NCI-H2107 (cell line): Measurements from ENCODE around the gene DPH1.
"Not testable (repeated sequence)": the region's sequence is repeated elsewhere in the genome, so short reads cannot be mapped to it uniquely, and the experiment has no call there.

Source experiments
- DNase-seq: peaks from one replicate; lab custom pipeline; 2025; lab: John Stamatoyannopoulos, UW

Gene DPH1

GRCh38 chr17:2008332-2009126 is 21.4 kb upstream of the DPH1 start:
- no peak for DNase-seq

GRCh38 chr17:2009737-2010136 is 20.2 kb upstream of the DPH1 start:
- no peak for DNase-seq

DNA sequence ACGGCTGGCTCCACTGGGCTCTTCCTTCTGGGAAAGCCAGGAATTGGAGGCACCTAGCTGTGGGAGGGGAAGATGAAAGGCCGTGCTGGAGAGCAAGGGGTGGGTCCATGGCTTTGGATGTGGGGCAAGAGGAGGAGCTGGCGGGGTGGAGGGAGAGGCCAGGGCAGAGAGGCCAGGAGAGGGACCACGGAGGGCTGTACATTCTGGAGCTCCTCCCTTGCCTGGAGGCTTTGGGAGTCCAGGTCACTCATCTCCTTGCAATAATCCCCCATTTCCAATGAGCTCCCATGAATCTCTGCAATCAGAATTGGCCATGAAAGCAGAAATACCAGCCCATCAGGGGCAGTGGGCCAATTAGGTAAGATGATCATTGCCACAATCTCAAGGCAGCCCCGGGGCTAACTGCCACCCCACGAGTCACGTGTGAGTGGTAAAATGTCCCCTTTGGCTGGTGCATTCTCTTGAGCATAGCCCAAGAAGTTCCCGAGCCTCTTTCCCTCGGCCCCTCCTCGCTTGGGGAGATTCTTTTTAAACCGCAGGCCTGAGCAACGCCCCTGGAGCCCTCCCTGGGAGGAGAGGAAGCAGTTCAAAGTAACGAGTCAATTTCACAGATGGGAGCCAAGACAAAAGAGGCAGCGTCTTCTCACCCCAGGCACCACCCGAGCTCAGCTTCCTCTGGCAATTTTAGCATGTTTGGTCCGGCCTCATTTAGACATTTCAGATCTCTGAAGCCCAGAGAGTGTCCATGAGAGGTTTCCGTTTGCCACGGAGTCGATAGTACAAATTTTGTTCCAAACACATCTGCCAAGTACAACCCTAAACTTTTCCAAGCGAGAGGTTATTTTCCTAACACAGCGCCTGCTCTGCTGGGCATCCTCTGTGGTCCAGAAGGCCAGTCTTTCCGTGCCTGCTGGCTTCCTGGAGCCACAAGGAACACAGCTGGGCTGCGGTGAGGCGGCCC is 18.3 kb upstream of the DPH1 start:
- no peak for DNase-seq

- no peak for DNase-seq
Observed at GRCh38 chr17:2012499-2012898, 17.5 kb upstream of the DPH1 start.

DNA sequence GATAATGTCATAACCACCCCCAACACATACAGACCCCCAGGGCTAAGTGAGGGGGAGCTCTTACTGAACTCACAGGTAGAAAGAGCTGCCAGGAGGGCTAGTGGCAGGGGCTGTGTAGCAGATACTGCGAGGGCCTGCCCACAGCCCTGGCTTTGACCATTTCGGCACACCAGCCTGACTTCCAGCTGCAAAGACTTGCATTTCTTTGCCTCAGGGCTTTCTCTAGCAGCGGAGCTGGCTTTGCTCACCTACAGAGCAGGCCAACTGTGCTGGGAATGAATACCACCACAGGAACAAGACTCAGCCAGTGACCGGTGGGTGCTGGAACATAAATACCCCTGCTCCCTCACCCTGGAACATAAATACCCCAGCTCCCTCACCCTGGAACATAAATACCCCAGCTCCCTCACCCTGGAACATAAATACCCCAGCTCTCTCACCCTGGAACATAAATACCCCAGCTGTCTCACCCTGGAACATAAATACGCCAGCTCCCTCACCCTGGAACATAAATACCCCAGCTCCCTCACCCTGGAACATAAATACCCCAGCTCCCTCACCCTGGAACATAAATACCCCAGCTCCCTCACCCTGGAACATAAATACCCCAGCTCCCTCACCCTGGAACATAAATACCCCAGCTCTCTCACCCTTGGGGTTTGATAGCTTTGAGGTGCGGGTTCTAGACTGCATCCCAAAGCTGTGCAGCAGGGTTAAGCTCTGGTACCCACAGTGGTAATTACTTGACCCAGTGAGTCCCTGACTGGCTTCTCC is 16.5 kb upstream of the DPH1 start:
- DNase-seq = not testable (repeated sequence)

GRCh38 chr17:2013994-2014317 is 16.0 kb upstream of the DPH1 start:
- no peak for DNase-seq

- no peak for DNase-seq
Observed at GRCh38 chr17:2015314-2015713, 14.6 kb upstream of the DPH1 start.

DNA sequence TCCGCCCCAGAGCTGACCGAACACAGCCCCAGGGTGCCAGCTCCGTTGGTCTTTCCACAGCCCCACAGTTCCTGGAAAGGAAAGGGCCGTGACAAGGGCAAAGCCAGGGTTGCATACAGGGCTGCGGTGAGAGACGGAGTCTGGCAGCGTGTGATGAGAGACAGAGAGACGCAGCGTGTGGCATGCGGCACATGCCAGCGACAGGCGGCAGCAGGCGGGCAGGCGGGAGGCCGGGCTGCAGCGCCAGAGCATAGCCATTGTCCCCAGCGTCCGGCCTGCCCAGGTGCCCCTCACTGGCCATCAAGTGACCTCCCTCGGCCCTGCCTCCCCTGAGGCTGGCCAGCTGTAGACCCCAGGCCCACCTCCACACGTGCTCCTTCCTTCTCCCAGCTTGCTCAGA is 13.5 kb upstream of the DPH1 start:
- no peak for DNase-seq

DNA sequence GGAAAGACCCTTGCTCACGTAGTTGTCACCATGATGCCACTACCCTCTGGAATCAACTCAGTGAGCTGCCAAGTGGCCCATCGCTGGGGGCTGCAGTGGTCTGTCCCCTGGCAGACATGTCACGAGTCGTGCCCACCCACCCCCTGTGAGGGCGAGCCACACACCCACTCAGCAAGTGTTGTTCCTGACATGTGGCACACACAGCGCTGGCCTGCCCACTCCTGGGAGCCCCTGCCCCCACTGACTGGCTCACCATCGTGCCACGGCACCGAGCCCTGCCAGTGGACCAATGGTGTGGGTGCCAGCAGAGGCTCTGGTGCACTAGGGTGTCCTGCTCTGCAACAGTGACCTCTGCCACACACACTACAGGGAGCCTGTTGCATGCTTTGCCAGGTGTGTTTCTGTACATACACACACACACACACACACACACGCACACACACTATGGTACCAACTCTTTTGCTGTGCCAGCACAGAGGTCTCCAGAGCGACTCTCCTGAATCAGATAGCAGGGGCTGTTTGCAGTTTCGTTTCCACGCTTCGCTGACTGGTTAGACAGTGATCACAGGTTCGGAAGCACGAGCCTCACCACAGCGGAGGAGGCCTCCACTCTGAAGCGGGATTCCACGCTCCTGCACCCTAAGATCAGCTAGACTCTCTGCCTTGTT is 12.5 kb upstream of the DPH1 start:
- DNase-seq = no peak

GRCh38 chr17:2018716-2019510 is 11.0 kb upstream of the DPH1 start:
- DNase-seq = no peak

- no peak for DNase-seq
Observed at GRCh38 chr17:2019723-2020122, 10.2 kb upstream of the DPH1 start.

DNA sequence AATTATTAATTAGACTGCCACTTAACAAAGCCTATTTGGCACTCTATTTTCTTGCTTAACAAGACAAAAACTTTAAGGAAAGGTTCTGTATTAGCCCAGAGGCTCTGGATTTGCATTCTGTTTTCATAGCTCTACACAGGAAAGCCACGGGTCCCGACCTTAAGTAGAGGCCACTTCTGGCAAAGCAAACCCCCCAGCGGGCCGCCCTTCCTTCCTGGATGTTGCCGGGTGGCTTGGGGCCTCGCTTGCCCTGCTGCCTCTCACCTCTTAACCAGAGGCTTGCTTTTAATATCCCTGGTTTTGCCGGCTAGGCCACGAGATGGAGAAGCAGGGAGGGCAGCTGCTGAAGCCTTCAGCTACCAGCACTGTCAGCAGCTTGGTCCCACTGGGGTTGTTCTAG is 9.2 kb upstream of the DPH1 start:
- no peak for DNase-seq

DNA sequence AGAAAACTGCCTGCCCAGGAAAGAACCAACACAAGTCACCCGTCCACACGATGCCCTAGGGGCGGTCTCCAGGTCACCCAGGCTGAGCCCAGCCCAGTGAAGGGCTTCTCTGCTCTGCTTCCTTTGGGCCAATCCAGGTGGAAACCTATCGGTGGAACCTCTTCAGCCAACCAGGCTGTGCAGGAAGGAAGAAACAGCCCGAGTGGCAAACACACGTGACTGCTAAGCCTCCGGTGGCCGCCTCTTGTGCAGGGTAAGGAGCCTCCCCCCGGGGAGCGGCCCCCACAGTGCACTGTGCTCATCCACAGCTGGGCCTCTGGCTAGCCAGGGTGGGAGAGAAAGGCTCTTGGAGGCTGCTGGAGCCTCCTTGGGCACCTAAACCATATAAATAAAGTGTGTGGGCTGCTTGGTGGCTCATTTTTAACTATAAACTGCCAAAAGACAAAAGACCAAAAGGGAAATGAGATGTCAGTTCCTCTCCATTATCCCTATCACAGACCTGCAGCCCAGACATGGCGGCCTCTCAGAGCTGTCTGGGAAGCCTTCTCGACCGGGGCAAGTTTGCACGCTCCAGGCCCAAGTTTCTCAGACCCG is 7.2 kb upstream of the DPH1 start:
- DNase-seq = no peak

- no peak for DNase-seq
Observed at GRCh38 chr17:2023256-2023655, 6.7 kb upstream of the DPH1 start.

DNA sequence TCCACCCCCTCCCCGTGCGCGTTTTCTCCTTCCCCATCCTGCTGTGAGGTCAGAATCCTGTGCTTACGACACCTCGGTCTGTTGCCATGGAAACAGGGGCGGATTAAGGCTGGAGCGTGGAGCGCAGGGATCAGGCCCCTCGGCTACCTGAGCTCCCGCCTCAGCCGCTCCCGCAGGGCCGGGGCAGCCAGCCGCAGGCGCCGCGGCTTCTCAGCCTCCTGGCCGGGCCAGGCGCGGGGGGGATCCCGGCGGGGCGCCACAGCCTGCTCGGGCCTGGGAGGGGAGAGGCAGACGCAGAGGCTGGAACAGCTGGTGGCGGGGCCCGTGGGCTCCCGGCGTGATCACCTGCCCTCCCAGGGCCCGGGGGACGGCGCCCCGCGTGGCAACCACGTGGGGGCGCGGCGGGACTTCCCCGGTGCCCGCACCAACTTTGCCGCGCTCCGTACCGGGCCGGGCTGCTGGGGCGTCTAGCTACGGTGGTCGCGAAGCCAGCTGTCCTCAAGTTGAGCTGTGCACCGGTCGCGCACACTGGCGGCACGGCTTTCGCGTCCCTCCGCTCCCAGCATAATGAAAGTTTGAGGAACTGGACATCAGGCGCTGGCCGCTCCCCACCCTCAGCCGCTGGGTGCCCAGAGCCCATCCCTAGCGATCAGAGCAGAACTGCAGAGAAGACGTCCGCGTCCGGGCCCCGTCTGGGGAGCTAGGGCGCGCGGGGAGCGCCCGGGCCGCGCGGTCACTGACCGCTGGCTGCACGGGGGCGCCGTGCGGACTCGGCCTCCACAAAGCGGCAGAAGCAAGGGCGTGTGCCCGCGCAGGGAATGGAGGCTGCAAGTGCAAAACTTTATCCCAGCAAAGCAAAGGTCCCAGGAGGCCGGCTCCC is 6.0 kb upstream of the DPH1 start:
- no peak for DNase-seq

DNA sequence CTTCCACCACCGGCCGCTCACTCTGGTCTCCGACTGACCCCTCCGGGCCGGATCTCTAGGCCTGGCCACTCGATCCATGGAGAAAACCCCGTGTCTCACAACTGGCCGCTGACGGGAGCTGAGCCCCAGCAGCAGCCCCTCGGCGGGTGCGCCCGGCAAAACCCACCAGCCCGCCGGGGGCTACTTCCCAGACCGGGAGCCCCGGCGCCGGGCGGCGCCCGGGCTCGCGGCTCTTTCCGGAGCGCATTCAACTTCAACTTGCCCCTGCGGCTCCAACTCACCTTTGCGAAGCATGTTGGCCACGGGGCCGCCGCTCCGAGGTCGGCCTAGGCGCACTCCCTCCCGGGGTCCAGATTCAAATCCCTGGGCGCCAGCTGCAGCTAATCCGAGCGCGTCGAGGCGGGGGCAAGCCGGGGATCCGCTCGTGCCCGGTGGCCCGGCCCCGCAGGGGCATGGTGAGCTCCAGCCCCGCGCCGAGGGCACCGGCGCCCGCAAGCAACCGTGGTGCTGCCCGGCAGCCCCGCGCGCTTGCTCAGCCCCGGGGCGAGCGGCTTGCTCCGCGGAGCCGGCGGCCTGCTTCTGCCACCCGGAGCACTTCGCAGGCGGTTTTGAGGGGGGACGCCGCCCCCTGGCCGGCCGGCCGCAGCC is 5.3 kb upstream of the DPH1 start:
- DNase-seq = no peak

DNA sequence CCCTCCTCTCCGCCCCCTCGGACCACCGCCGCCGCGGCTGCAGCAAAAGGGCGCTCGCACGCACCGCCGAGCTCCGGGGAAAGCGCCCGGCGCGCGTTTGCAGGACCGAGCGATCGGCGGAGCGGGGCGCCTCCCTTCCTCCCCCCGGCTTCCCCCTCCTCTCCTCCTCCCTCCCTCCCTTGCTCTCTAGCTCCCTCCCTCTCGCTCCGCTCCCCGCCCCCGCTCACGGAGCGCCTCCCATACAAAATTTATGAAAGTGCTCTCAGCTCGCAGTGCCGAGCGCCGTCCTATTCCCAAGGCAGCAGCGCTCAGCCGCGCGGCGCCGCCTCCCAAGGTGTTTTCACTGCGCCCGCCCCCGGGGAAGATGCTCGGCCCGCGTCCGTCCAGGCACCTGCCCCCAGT is 4.7 kb upstream of the DPH1 start, which contains the start of gene RTN4RL1:
RTN4RL1 (minus strand) TSS at position 115 of the 402 bp plus-strand sequence. CDS start 469 bp downstream, outside the sequence.
- no peak for DNase-seq

DNA sequence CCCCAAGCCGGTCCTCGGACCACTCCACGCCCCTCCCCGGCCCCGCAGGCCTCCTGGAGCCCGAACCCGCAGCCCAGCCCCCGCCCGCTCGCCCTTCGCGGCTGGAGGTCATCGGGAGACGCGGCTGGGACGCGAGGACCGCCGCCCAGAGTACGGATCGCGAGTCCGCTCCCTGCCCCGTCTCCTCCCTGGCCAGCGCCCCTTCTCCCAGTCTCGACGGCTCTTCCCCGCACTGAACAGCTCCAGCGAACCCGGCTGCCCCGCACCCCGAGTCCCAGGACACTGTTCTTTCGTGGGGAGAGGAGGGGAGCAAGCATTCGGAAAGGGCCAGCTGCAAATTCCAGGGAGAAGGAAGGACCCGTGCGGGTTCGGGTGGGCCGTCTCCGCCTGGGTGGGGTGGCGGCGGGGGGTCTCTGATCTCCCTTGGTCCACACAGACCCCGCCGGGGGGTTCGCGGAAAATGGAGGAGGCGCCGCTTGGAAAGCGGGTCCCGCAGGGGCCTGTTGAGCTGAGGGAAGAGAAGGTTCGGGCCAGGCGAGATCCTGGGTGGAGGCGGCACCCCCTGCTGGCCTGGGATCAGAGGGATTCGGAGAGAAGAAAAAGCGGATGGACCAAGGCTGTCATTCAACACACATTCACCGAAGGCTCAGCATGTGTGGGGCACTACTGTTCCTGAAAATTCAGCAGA is 4.2 kb upstream of the DPH1 start:
- no peak for DNase-seq
